Chondrocyte (in vitro differentiated cells): ENCODE measurements around the gene SLC9A3. TPM values are rescaled to one million over a fixed set of nuclear protein-coding genes. Genes with fewer than 3 reads are reported as not detected.

Experiments
- DNase-seq: peaks from one replicate; pipeline ENCODE4 v3.0.0; 2021; ENCODE audit warnings: mixed read lengths, low spot score
- H3K27ac Mint-ChIP-seq: one replicate; pipeline ENCODE4 v1.8.0; 2021; ENCODE audit warnings: mild to moderate bottlenecking, moderate library complexity, mixed read lengths; ENCODE audit not compliant: unreplicated experiment
- H3K27me3 Mint-ChIP-seq: 2 replicates; pipeline ENCODE4 v1.8.0; 2021; ENCODE audit warnings: low read depth, mixed read lengths
- H3K36me3 Mint-ChIP-seq: 2 replicates; pipeline ENCODE4 v1.8.0; 2021; ENCODE audit warnings: low read depth, mixed read lengths
- H3K4me1 Mint-ChIP-seq: 2 replicates; pipeline ENCODE4 v1.8.0; 2021; ENCODE audit warnings: low read depth, mild to moderate bottlenecking, mixed read lengths
- H3K4me3 Mint-ChIP-seq: one replicate; pipeline ENCODE4 v1.8.0; 2021; ENCODE audit warnings: mild to moderate bottlenecking, moderate library complexity, mixed read lengths; ENCODE audit not compliant: unreplicated experiment
- H3K9me3 Mint-ChIP-seq: 2 replicates; pipeline ENCODE4 v1.8.0; 2021; ENCODE audit warnings: low read depth, mixed read lengths
- total RNA-seq: library from RNA; stranded (reverse); gene quantifications from 3 replicates; pipeline ENCODE4 v1.2.1, GENCODE V29; 2021
- TF ChIP-seq, protein P1 (sequence below): fragments of 200-600 bp; sonication (generic); IDR thresholded peaks from 2 replicates; pipeline ENCODE4 v1.5.0; 2021; ENCODE audit warnings: antibody characterized with exemption, mild to moderate bottlenecking, moderate library complexity

SLC9A3 gene
- total RNA-seq, 1 donor from 2014 or later, result 0.95 TPM

DNA sequence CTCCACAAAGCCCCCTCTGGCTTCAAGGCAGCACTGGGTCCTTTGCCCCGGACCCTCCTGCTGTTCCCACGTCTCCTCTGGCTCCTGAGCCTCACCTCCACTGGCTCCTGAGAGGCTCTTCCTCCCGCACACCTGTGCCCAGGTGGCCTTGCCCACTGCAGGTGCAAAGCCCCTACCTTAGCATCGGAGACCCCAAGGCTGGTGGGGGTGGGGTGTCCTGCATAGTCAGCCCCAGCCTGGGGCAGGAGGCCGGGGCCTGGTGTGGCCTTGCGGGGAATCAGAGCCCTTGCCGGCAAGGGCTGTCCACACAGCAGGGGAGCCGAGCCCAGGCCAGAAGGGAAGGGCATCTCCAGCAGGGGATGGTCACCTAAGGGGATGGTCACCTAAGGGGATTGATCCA is 46.6 kb upstream of the SLC9A3 start:
- peak; percentile 75 for DNase-seq
- Mint-ChIP-seq H3K27ac (no peak overlapping the region), H3K4me3 (no peak overlapping the region), H3K4me1 (peaks cover 4% of the 10 kb centered on the region), H3K9me3 (peaks cover 21% of the 10 kb centered on the region), H3K27me3 (peaks cover 27% of the 10 kb centered on the region), H3K36me3 (peaks cover 10% of the 10 kb centered on the region)
- TF ChIP-seq, protein P1, sequence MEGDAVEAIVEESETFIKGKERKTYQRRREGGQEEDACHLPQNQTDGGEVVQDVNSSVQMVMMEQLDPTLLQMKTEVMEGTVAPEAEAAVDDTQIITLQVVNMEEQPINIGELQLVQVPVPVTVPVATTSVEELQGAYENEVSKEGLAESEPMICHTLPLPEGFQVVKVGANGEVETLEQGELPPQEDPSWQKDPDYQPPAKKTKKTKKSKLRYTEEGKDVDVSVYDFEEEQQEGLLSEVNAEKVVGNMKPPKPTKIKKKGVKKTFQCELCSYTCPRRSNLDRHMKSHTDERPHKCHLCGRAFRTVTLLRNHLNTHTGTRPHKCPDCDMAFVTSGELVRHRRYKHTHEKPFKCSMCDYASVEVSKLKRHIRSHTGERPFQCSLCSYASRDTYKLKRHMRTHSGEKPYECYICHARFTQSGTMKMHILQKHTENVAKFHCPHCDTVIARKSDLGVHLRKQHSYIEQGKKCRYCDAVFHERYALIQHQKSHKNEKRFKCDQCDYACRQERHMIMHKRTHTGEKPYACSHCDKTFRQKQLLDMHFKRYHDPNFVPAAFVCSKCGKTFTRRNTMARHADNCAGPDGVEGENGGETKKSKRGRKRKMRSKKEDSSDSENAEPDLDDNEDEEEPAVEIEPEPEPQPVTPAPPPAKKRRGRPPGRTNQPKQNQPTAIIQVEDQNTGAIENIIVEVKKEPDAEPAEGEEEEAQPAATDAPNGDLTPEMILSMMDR, result no peak

DNA sequence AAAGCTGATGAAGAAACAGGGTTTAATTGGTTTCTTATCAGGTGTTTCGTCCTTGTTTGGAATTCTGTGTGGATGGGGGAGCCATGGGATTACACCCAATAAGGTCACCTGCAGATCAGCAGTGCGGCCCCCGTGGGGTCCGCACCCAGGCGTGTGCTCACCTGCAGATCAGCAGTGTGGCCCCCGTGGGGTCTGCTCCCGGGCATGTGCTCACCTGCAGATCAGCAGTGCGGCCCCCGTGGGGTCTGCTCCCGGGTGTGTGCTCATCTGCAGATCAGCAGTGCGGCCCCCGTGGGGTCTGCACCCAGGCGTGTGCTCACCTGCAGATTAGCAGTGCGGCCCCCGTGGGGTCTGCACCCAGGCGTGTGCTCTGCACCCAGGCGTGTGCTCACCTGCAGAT is 46.2 kb upstream of the SLC9A3 start:
- Mint-ChIP-seq H3K4me3 (no peak overlapping the region), H3K4me1 (peaks cover 5% of the 10 kb centered on the region), H3K36me3 (peaks cover 7% of the 10 kb centered on the region), H3K27ac (no peak overlapping the region), H3K9me3 (peaks cover 16% of the 10 kb centered on the region), H3K27me3 (peaks cover 24% of the 10 kb centered on the region)
- peak; percentile 46 for DNase-seq
- TF ChIP-seq, protein P1, result no peak

DNA sequence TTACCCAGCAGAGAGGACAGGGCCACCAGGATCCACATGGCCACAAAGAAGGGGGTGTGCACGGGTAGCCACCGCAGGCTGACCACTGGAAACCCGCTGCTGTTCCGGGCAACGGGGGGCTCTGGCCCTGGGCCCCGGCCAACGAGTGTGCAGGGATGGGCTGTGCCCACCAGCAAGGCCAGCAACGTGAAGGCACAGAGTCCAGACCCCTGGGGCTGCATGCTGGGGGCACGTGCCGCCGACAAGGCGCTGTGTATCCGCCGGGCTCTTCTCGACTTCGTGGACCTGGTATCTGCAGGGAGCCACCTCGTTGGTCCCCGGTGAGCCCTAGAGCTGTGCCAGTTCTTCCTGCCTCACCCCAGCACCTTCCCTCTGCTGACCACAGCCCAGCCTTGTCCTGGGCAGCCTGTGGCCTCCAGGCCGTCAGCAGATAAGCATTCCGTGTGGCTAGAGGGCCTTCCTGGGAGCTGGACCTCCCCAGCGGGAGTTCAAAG is 45.7 kb upstream of the SLC9A3 start:
- TF ChIP-seq, protein P1, result no peak
- H3K27ac Mint-ChIP-seq, result no peak overlapping the region
- peaks cover 12% of the 10 kb centered on the region for H3K9me3 Mint-ChIP-seq
- H3K27me3 Mint-ChIP-seq, result peaks cover 20% of the 10 kb centered on the region
- no peak overlapping the region for H3K4me3 Mint-ChIP-seq
- H3K36me3 Mint-ChIP-seq, result peaks cover 4% of the 10 kb centered on the region
- peaks cover 5% of the 10 kb centered on the region for H3K4me1 Mint-ChIP-seq
- peak; percentile 79 for DNase-seq

DNA sequence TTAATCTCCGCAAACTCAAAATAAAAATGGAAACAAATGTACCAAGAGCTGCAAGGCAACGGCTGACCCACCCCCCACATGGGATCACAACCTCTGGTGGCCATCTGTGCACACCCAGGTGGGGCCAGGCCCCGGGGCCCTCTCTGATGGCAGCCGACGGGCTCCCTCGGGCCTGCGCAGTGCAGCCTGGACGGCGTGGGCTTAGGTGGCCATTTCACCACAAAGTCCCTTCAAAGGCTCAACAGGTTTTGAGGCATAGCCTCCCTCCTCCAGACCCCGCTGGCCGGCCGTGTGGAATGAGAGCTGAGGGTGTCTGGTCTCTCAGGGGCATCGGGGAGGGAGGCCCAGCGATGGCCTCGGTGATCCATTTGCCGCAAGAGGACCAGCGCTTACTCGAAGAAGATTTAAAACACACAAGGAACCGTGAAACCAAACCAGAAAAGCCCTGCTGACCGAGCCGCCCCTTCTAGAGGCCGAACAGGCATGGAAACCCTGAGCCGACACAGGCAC is 45.2 kb upstream of the SLC9A3 start:
- Mint-ChIP-seq H3K27ac (no peak overlapping the region), H3K27me3 (peaks cover 20% of the 10 kb centered on the region), H3K36me3 (peaks cover 4% of the 10 kb centered on the region), H3K9me3 (peaks cover 12% of the 10 kb centered on the region), H3K4me3 (no peak overlapping the region), H3K4me1 (peaks cover 5% of the 10 kb centered on the region)
- peak; percentile 72 for DNase-seq
- TF ChIP-seq, protein P1, result no peak

DNA sequence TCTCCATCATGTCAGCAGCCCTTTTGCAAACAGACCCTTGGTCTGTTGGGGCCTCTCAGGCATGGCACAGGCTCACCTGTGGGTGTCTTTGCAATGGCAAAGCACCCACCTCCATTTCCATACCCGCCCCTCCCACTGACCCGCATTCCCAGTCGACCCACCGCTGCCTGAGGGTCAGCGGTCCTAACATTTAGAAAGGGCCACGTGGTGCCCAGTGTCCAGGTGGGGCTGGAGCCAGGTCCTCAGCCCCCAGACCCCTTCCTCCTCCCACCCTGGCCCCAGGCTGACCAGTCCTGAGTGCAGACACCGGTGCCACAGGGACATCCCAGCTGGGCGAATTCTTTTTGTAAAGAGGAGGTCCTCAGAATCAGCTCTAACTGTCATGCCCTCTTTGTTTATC is 44.6 kb upstream of the SLC9A3 start:
- H3K27ac Mint-ChIP-seq, result no peak overlapping the region
- DNase-seq, result peak; percentile 68
- H3K4me1 Mint-ChIP-seq, result peaks cover 5% of the 10 kb centered on the region
- peaks cover 20% of the 10 kb centered on the region for H3K27me3 Mint-ChIP-seq
- H3K36me3 Mint-ChIP-seq, result peaks cover 4% of the 10 kb centered on the region
- no peak overlapping the region for H3K4me3 Mint-ChIP-seq
- peaks cover 12% of the 10 kb centered on the region for H3K9me3 Mint-ChIP-seq
- TF ChIP-seq, protein P1, result no peak
